ENCODE measurements around the gene NACAD.

The NACAD gene

DNA sequence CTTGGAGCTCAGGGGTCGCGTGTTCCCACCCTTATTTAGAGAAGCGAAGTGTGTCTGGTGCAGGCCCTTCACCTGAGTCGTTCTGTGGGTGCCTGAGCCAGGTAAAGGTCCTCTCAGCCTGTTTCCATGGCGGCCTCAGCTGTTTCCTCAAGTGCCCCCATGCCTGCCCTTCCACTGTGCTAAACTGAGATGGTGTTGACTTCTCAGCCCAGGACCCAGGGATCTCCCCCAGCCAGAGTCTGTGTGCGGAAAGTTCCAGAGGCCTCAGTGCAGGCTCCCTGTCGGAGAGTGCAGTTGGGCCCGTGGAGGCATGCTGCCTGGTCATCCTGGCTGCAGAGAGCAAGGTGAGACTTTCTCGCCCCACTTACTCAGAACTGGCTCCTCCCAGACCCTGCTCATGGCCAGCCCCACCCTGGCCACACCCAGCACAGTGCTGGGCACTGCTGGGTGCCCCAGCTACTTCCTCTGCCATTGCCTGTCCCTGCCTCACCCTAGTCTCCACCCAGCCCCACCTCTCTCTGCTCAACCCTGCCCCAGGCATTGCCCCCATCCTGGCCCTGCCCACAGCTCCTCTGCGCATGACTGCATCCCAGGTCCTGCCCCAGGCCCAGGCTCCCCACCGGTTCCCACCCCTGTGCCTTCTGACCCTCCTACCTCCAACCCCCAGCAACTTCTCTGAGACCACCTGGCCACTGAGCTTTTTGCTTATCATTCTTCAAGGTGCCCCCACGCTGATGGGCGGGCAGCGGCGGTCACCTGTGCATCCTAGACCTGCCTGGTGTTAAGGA, 20.3 kb downstream of the NACAD start:
- Histone ChIP-seq H3K27me3 (ENCODE audit: insufficient read depth, low read depth, severe bottlenecking) (no peaks in the 10 kb centered on the region), H3K36me3 (peaks cover 38% of the 10 kb centered on the region), H3K9me3 (ENCODE audit: severe bottlenecking) (no peaks in the 10 kb centered on the region), H3K4me3 (ENCODE audit: low read depth, low read length) (no peak overlapping the region), H3K27ac (no peak overlapping the region)
- no peak for DNase-seq
- TF ChIP-seq, protein P1, sequence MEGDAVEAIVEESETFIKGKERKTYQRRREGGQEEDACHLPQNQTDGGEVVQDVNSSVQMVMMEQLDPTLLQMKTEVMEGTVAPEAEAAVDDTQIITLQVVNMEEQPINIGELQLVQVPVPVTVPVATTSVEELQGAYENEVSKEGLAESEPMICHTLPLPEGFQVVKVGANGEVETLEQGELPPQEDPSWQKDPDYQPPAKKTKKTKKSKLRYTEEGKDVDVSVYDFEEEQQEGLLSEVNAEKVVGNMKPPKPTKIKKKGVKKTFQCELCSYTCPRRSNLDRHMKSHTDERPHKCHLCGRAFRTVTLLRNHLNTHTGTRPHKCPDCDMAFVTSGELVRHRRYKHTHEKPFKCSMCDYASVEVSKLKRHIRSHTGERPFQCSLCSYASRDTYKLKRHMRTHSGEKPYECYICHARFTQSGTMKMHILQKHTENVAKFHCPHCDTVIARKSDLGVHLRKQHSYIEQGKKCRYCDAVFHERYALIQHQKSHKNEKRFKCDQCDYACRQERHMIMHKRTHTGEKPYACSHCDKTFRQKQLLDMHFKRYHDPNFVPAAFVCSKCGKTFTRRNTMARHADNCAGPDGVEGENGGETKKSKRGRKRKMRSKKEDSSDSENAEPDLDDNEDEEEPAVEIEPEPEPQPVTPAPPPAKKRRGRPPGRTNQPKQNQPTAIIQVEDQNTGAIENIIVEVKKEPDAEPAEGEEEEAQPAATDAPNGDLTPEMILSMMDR (IDR thresholded peaks at IDR 0.05; ENCODE audit: low read depth, low read length) = no peak

DNA sequence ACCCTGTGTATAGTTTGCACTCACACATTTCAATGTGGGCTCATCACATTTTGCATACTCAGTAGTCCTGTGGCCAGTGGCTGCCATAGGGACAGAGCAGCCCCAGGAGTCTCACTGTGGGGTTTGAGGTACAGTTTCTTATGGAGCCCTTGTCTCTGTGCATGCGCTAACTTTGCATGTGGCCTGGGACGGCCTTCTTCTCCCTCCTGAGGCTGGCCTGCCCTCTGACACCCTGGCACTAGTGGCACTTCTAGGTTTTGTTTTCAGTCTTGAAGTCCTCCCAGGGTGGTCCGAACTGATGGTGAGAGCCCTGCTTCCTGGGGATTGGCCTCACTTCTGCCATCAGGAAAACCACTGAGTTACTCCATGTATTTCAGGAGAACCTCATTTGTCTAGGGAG, 21.2 kb downstream of the NACAD start:
- H3K27me3 ChIP-seq (ENCODE audit: insufficient read depth, low read depth, severe bottlenecking) = no peaks in the 10 kb centered on the region
- H3K36me3 ChIP-seq = peaks cover 33% of the 10 kb centered on the region
- DNase-seq = no peak
- H3K4me3 ChIP-seq (ENCODE audit: low read depth, low read length) = no peak overlapping the region
- H3K9me3 ChIP-seq (ENCODE audit: severe bottlenecking) = no peaks in the 10 kb centered on the region
- no peak overlapping the region for H3K27ac ChIP-seq
- TF ChIP-seq, protein P1 (IDR thresholded peaks at IDR 0.05; ENCODE audit: low read depth, low read length) = no peak

DNA sequence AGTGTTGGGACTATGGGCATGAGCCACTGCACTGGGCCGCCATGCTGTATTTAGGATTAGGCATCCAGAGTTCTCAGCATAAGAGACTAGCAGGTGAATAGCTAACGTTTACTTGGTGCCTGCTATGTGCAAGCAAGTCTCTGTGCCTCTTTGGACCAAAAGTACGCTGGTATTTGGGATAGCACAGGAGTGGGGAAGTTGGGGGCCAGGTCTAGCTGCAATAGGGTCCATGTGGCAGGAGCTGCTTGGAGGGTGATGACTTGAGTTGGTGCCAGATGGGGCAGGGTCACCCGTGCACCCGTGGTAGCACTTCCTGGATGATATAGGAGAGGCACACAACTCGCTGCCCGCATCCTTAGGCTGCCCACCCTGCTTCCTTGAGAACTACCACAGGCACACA, 22.4 kb downstream of the NACAD start:
- H3K27me3 ChIP-seq (ENCODE audit: insufficient read depth, low read depth, severe bottlenecking) = no peaks in the 10 kb centered on the region
- H3K27ac ChIP-seq = no peak overlapping the region
- no peak overlapping the region for H3K4me3 ChIP-seq (ENCODE audit: low read depth, low read length)
- no peak for DNase-seq
- H3K36me3 ChIP-seq = peaks cover 27% of the 10 kb centered on the region
- no peaks in the 10 kb centered on the region for H3K9me3 ChIP-seq (ENCODE audit: severe bottlenecking)
- TF ChIP-seq, protein P1 (IDR thresholded peaks at IDR 0.05; ENCODE audit: low read depth, low read length) = no peak

DNA sequence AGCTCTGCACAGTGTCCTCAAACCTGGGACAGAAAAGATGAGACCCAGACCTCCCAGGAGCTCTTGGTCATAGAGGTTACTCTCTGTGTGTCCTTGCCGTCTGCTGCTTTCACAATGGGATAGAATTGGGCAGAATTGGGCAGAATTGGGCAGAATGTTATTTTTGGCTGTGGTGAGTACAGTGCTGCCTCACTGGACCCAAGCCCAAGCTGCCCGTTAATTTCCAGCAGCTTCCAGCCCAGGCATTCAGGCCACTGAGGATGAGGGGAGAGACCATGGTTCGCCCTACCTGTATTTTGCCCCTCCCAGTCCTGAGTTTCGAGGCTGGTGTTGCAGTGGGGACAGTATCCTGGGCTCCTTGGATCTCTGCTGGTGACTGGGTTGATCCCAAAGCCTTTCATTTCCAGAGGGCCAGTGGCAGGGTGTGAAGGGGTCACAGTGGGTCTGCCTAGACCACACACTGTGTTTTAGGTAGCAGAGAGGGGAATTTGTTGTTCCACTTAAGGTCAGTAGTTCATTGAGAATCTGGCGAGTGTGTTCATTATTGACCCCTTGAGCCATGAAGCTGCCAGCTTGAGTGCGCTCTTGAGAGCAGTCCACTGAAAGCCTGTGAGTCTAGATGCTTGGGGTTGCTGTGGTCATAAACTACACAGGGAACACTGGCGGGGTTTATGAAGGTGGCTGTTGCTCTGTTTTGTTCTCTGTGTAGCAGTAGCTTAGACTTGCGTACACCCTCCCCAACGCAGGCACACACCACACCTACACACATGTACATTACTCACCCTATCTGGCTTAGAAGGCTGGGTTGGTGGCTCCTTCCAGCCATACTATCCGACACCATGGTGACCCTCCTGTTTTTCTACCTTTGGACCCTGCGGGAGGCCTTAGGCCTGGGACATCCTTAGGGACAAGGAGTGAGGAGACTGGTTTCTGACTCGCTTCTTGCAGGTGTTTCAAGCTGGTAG, 23.5 kb downstream of the NACAD start:
- TF ChIP-seq, protein P1 (IDR thresholded peaks at IDR 0.05; ENCODE audit: low read depth, low read length) = no peak
- no peak for DNase-seq
- H3K9me3 ChIP-seq (ENCODE audit: severe bottlenecking) = no peaks in the 10 kb centered on the region
- no peak overlapping the region for H3K4me3 ChIP-seq (ENCODE audit: low read depth, low read length)
- H3K36me3 ChIP-seq = peaks cover 25% of the 10 kb centered on the region
- H3K27me3 ChIP-seq (ENCODE audit: insufficient read depth, low read depth, severe bottlenecking) = no peaks in the 10 kb centered on the region
- no peak overlapping the region for H3K27ac ChIP-seq

DNA sequence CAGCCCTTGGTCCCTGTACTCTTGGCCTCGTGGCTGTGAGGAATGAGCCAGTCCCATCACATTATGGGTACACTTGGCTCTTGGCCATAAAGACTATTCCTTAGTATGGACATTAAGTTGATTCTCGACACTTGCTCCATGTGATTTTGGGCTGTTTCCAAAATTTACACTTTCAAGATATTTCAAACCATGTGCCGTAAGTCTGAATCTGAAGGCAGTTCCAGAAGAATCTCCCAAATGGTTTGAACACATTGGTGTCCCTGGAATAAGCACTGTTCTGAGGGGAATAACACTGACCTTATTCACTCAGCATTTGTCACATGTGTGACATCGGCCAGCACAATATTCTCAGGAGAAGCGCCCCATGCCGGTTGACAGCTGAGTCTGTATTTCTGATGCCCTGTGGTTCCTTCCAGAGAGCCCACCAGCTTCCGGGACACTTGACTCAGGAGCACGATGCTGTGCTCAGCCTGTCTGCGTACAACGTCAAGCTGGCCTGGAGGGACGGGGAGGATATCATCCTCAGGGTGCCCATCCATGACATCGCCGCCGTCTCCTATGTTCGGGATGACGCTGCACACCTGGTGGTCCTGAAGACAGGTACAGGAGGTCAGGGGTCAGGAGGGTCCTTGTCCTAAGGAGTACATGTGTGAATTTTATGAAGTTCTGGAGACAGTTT, 24.6 kb downstream of the NACAD start:
- DNase-seq = no peak
- Histone ChIP-seq H3K27me3 (ENCODE audit: insufficient read depth, low read depth, severe bottlenecking) (no peaks in the 10 kb centered on the region), H3K9me3 (ENCODE audit: severe bottlenecking) (no peaks in the 10 kb centered on the region), H3K36me3 (peaks cover 25% of the 10 kb centered on the region), H3K4me3 (ENCODE audit: low read depth, low read length) (no peak overlapping the region), H3K27ac (no peak overlapping the region)
- TF ChIP-seq, protein P1 (IDR thresholded peaks at IDR 0.05; ENCODE audit: low read depth, low read length) = no peak
